ENCODE data around the gene DYNC2H1.
"Not testable (repeated sequence)": the region's sequence is repeated elsewhere in the genome, so short reads cannot be mapped to it uniquely, and the experiment has no call there.

Gene DYNC2H1

GRCh38 chr11:103108933-103109817 is at the start of gene DYNC2H1:
Gene DYNC2H1, plus strand, starts transcription at chr11:103109426. Its CDS starts 149 bp downstream, at chr11:103109575.
- peak; percentile 93 for DNase-seq

- no peak for DNase-seq
Measured at GRCh38 chr11:103061656-103062055, 47.6 kb upstream of the DYNC2H1 start.

GRCh38 chr11:103067118-103067517 is 42.1 kb upstream of the DYNC2H1 start:
- no peak for DNase-seq

- no peak for DNase-seq
Measured at GRCh38 chr11:103069367-103069766, 39.9 kb upstream of the DYNC2H1 start.

- no peak for DNase-seq
Measured at GRCh38 chr11:103070142-103070541, 39.1 kb upstream of the DYNC2H1 start.

- DNase-seq = no peak
Measured at GRCh38 chr11:103071008-103071407, 38.2 kb upstream of the DYNC2H1 start.

GRCh38 chr11:103076361-103076760 is 32.9 kb upstream of the DYNC2H1 start:
- DNase-seq = no peak

- no peak for DNase-seq
Measured at GRCh38 chr11:103077554-103077953, 31.7 kb upstream of the DYNC2H1 start.

GRCh38 chr11:103078710-103079109 is 30.5 kb upstream of the DYNC2H1 start:
- DNase-seq = no peak

GRCh38 chr11:103079833-103080232 is 29.4 kb upstream of the DYNC2H1 start:
- no peak for DNase-seq

- no peak for DNase-seq
Measured at GRCh38 chr11:103085758-103086365, 23.4 kb upstream of the DYNC2H1 start.

GRCh38 chr11:103086461-103086860 is 22.8 kb upstream of the DYNC2H1 start:
- no peak for DNase-seq

GRCh38 chr11:103091064-103091800 is 18.0 kb upstream of the DYNC2H1 start:
- DNase-seq = peak; percentile 19

GRCh38 chr11:103091801-103092524 is 17.3 kb upstream of the DYNC2H1 start, which contains the start of gene DCUN1D5:
Gene DCUN1D5, minus strand, starts transcription at chr11:103092160. Its CDS starts 288 bp downstream, at chr11:103091872.
- peak; percentile 95 for DNase-seq

- no peak for DNase-seq
Measured at GRCh38 chr11:103097279-103097678, 11.9 kb upstream of the DYNC2H1 start.

- DNase-seq = no peak
Measured at GRCh38 chr11:103109818-103110388, 677 bp downstream of the DYNC2H1 start.

GRCh38 chr11:103110391-103110790 is 1.2 kb downstream of the DYNC2H1 start:
- no peak for DNase-seq

- DNase-seq = no peak
Measured at GRCh38 chr11:103111400-103111799, 2.2 kb downstream of the DYNC2H1 start.

GRCh38 chr11:103112364-103112763 is 3.1 kb downstream of the DYNC2H1 start:
- no peak for DNase-seq

GRCh38 chr11:103114836-103115235 is 5.6 kb downstream of the DYNC2H1 start:
- no peak for DNase-seq

GRCh38 chr11:103125462-103125861 is 16.2 kb downstream of the DYNC2H1 start:
- DNase-seq = no peak

GRCh38 chr11:103141986-103142385 is 32.8 kb downstream of the DYNC2H1 start:
- DNase-seq = not testable (repeated sequence)

All from NCI-H774 (cell line).